ENCODE measurements around the gene HSPA1L.
"Not testable (repeated sequence)": the region's sequence is repeated elsewhere in the genome, so short reads cannot be mapped to it uniquely, and the experiment has no call there.

HSPA1L gene

GRCh38 chr6:31836474-31837368 lies 21.6 kb upstream of the HSPA1L start:
- no peak for DNase-seq

- no peak for DNase-seq
Measured at GRCh38 chr6:31836047-31836473, 21.0 kb upstream of the HSPA1L start.

GRCh38 chr6:31834367-31835250 lies 19.5 kb upstream of the HSPA1L start:
- peak; percentile 93 for DNase-seq

- no peak for DNase-seq
Measured at GRCh38 chr6:31831350-31832215, 16.5 kb upstream of the HSPA1L start.

- no peak for DNase-seq
Measured at GRCh38 chr6:31830886-31831335, 15.8 kb upstream of the HSPA1L start.

- peak; percentile 89 for DNase-seq
Measured at GRCh38 chr6:31829633-31830283, 14.7 kb upstream of the HSPA1L start.

- DNase-seq = peak; percentile 100
Measured at GRCh38 chr6:31827286-31828079, 12.4 kb upstream of the HSPA1L start, which contains the start of gene HSPA1B. TSS of gene HSPA1B (plus strand) at chr6:31827738. CDS start at chr6:31827951, 213 bp downstream.

- DNase-seq = peak; percentile 91
Measured at GRCh38 chr6:31826793-31827285, 11.8 kb upstream of the HSPA1L start.

- DNase-seq = no peak
Measured at GRCh38 chr6:31825553-31825952, 10.5 kb upstream of the HSPA1L start.

GRCh38 chr6:31823592-31824196 lies 8.6 kb upstream of the HSPA1L start:
- DNase-seq = peak; percentile 46

- peak; percentile 95 for DNase-seq
Measured at GRCh38 chr6:31822036-31822821, 7.1 kb upstream of the HSPA1L start.

- peak; percentile 69 for DNase-seq
Measured at GRCh38 chr6:31821301-31822035, 6.4 kb upstream of the HSPA1L start.

- DNase-seq = not testable (repeated sequence)
Measured at GRCh38 chr6:31820399-31820798, 5.3 kb upstream of the HSPA1L start.

GRCh38 chr6:31819871-31820299 lies 4.8 kb upstream of the HSPA1L start:
- no peak for DNase-seq

GRCh38 chr6:31817929-31818511 lies 2.9 kb upstream of the HSPA1L start:
- not testable (repeated sequence) for DNase-seq

GRCh38 chr6:31817133-31817928 lies 2.2 kb upstream of the HSPA1L start:
- DNase-seq = peak; percentile 65

- peak; percentile 94 for DNase-seq
Measured at GRCh38 chr6:31814677-31815024, 432 bp downstream of the HSPA1L start.

- no peak for DNase-seq
Measured at GRCh38 chr6:31813465-31813849, 1.6 kb downstream of the HSPA1L start.
